ENCODE results near the gene TMEM108. TPM values are rescaled to one million over a fixed set of nuclear protein-coding genes. Genes with fewer than 3 reads are reported as not detected.
A peak's percentile ranks its signal among the peaks of the same experiment; 100 is the strongest.

The TMEM108 gene
- total and polyA plus RNA-seq, 12 donors: 0.40 to 4.0 (median 1.5) TPM

GRCh38 chr3:133089906-133090485 lies 51.8 kb downstream of the TMEM108 start:
- Histone ChIP-seq H3K27ac (no peak overlapping the region), H3K4me3 (no peak overlapping the region), H3K9me3 (no peaks in the 10 kb centered on the region), H3K4me1 (peaks cover 0 to 16% (median 0%) of the 10 kb centered on the region in 9 donors), H3K27me3 (no peaks in the 10 kb centered on the region), H3K36me3 (no peaks in the 10 kb centered on the region)
- DNase-seq: no peak
- TF ChIP-seq CTCF (IDR thresholded peaks at IDR 0.05): no peak
- 45 to 56% methylated on average over 2 of the region's 2 CpGs for WGBS, 2 donors
- no peak for ATAC-seq
- intact Hi-C loops (cut with DNase I): no loop called here

GRCh38 chr3:133092681-133093080 lies 54.5 kb downstream of the TMEM108 start:
- WGBS, 2 donors: 75 to 82% methylated on average over 2 of the region's 2 CpGs
- Histone ChIP-seq H3K4me1 (peaks cover 0 to 16% (median 0%) of the 10 kb centered on the region in 9 donors), H3K27me3 (no peaks in the 10 kb centered on the region), H3K27ac (no peak overlapping the region), H3K36me3 (no peaks in the 10 kb centered on the region), H3K9me3 (no peaks in the 10 kb centered on the region), H3K4me3 (no peak overlapping the region)
- TF ChIP-seq CTCF (IDR thresholded peaks at IDR 0.05): no peak
- ATAC-seq (no peak), DNase-seq (no peak)
- intact Hi-C loops (cut with DNase I): no loop called here

GRCh38 chr3:133093366-133093765 lies 55.2 kb downstream of the TMEM108 start:
- H3K27ac ChIP-seq: no peak overlapping the region
- intact Hi-C loops (cut with DNase I): no loop called here
- ATAC-seq: peak in 4 of 8 donors; percentile 47 to 79 (median 61)

GRCh38 chr3:133096900-133097613 lies 58.9 kb downstream of the TMEM108 start:
- ATAC-seq (no peak), DNase-seq (no peak)
- Histone ChIP-seq H3K27me3 (no peaks in the 10 kb centered on the region), H3K36me3 (no peaks in the 10 kb centered on the region), H3K27ac (no peak overlapping the region), H3K4me3 (no peak overlapping the region), H3K4me1 (peaks cover 0 to 7% (median 0%) of the 10 kb centered on the region in 9 donors), H3K9me3 (no peaks in the 10 kb centered on the region)
- WGBS, 2 donors: 40 to 56% methylated on average over 3 of the region's 3 CpGs
- TF ChIP-seq CTCF (IDR thresholded peaks at IDR 0.05): no peak
- intact Hi-C loops (cut with DNase I): no loop called here

More at GRCh38 chr3:133093366-133093765, 55.2 kb downstream of the TMEM108 start:
- Histone ChIP-seq H3K4me1 (peaks cover 0 to 16% (median 0%) of the 10 kb centered on the region in 9 donors), H3K4me3 (no peak overlapping the region), H3K36me3 (no peaks in the 10 kb centered on the region), H3K9me3 (no peaks in the 10 kb centered on the region), H3K27me3 (no peaks in the 10 kb centered on the region)
- no peak for TF ChIP-seq CTCF (IDR thresholded peaks at IDR 0.05)
- no peak for DNase-seq
- 77 to 78% methylated on average over 1 of the region's 1 CpG for WGBS, 2 donors
